ENCODE measurements around the gene FGF19. TPM values are rescaled to one million over a fixed set of nuclear protein-coding genes. Genes with fewer than 3 reads are reported as not detected.

FGF19 gene
- polyA plus RNA-seq, 1 donor from 2014 or later, result 4.6 TPM

DNA sequence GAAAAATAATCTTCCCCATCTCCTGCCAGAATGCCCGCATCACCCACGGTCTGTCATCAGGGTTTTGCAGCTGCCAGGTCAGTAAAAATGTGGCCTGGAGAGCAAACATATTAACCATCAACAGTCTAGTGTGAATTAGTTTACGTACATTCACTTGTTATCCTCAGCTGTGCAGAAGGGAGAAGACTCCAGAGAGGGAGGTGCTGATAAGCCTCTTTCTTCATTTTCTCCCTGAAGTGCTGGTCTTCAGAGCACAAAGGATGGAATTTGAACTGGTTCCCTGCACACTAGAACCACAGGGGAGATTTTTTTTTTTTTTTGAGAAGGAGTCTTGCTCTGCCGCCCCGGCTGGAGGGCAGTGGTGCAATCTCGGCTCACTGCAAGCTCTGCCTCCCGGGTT is 8.2 kb downstream of the FGF19 start:
- no peaks in the 10 kb centered on the region for H3K9me2 ChIP-seq (ENCODE audit: insufficient read depth, low read length)
- H2AFZ ChIP-seq (ENCODE audit: low read depth, low read length), result no peak overlapping the region
- TF ChIP-seq EP300 (conservative IDR thresholded peaks at IDR 0.05; ENCODE audit: poor library complexity, severe bottlenecking), result no peak
- no peak for TF ChIP-seq SMC3 (conservative IDR thresholded peaks at IDR 0.05; ENCODE audit: poor library complexity)
- H3K27me3 ChIP-seq (ENCODE audit: insufficient read depth, low read depth, low read length), result no peaks in the 10 kb centered on the region
- no peaks in the 10 kb centered on the region for H3K9me3 ChIP-seq (ENCODE audit: low read length)
- no peak overlapping the region for H3K27ac ChIP-seq (ENCODE audit: low read length)
- H3K9ac ChIP-seq (ENCODE audit: low read length), result no peak overlapping the region
- H3K4me2 ChIP-seq (ENCODE audit: low read length), result no peak overlapping the region
- H3F3A ChIP-seq (ENCODE audit: insufficient read depth, low read length, poor library complexity, severe bottlenecking), result no peaks in the 10 kb centered on the region
- no peak overlapping the region for H3K4me3 ChIP-seq (ENCODE audit: low read length)
- peaks cover 7% of the 10 kb centered on the region for H3K79me2 ChIP-seq (replicated peaks; ENCODE audit: insufficient read depth, low read length)
- H3K36me3 ChIP-seq (ENCODE audit: insufficient read depth, low read length), result no peaks in the 10 kb centered on the region
- H4K20me1 ChIP-seq (ENCODE audit: insufficient read depth), result no peaks in the 10 kb centered on the region

DNA sequence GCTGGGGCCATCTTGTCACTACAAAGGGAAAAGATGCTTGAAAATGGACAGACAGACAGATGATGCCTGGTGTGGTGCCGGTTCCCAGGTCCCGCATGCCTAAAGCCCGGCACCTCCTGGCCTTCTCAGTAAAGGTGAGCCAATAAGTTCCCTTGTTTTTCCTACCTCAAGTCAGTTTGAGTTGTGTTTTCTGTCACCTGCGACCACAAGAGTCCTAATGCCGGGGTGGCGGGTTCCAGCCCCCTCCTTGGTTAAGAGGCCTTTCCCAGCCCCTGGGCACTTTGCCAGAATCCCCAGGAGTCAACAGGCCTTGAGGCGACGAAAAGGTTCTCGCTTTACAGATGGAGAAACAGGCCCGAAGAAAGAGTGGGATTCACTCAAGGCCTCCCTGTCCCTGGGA is 9.0 kb downstream of the FGF19 start:
- no peaks in the 10 kb centered on the region for H3F3A ChIP-seq (ENCODE audit: insufficient read depth, low read length, poor library complexity, severe bottlenecking)
- H3K9me3 ChIP-seq (ENCODE audit: low read length), result no peaks in the 10 kb centered on the region
- no peak for TF ChIP-seq RAD21 (conservative IDR thresholded peaks at IDR 0.05)
- no peak overlapping the region for H3K9ac ChIP-seq (ENCODE audit: low read length)
- no peak overlapping the region for H3K4me3 ChIP-seq (ENCODE audit: low read length)
- no peaks in the 10 kb centered on the region for H3K36me3 ChIP-seq (ENCODE audit: insufficient read depth, low read length)
- H3K27ac ChIP-seq (ENCODE audit: low read length), result no peak overlapping the region
- H3K79me2 ChIP-seq (replicated peaks; ENCODE audit: insufficient read depth, low read length), result peaks cover 5% of the 10 kb centered on the region
- H3K27me3 ChIP-seq (ENCODE audit: insufficient read depth, low read depth, low read length), result no peaks in the 10 kb centered on the region
- no peak overlapping the region for H2AFZ ChIP-seq (ENCODE audit: low read depth, low read length)
- no peak overlapping the region for H3K4me2 ChIP-seq (ENCODE audit: low read length)
- no peaks in the 10 kb centered on the region for H3K9me2 ChIP-seq (ENCODE audit: insufficient read depth, low read length)
- H4K20me1 ChIP-seq (ENCODE audit: insufficient read depth), result no peaks in the 10 kb centered on the region

DNA sequence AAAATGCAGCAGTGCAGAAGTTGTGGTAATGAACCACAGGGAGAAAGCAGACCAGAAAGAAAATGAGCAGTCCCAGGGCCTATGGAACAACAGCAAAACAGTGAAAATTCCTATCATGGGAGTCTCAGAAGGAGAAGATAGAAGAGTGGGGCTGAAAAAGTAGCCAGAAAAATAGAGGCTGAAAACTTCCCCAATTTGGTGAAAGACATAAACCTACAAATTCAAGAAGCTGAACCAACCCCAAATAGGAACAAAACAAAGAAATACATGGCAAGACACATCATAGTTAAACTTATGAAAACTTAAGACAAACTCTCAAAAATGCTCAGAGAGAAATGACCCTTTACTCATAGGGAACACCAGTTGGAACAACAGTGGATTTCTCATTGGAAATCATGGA is 11.4 kb downstream of the FGF19 start:
- H3K27me3 ChIP-seq (ENCODE audit: insufficient read depth, low read depth, low read length), result no peaks in the 10 kb centered on the region
- H3K79me2 ChIP-seq (replicated peaks; ENCODE audit: insufficient read depth, low read length), result no peaks in the 10 kb centered on the region

More for the DNA sequence above, 11.4 kb downstream of the FGF19 start:
- TF ChIP-seq SMC3 (conservative IDR thresholded peaks at IDR 0.05; ENCODE audit: poor library complexity) (no peak), RAD21 (conservative IDR thresholded peaks at IDR 0.05) (no peak), MXI1 (conservative IDR thresholded peaks at IDR 0.05; ENCODE audit: poor library complexity, severe bottlenecking) (no peak), EZH2 (IDR thresholded peaks at IDR 0.05; ENCODE audit: borderline replicate concordance, insufficient read depth, low read length, poor library complexity, severe bottlenecking) (no peak), EP300 (conservative IDR thresholded peaks at IDR 0.05; ENCODE audit: poor library complexity, severe bottlenecking) (no peak), POLR2AphosphoS5 (IDR thresholded peaks at IDR 0.05) (no peak), TAF1 (IDR thresholded peaks at IDR 0.05; ENCODE audit: low read depth) (no peak)
- TF ChIP-seq, protein P1, sequence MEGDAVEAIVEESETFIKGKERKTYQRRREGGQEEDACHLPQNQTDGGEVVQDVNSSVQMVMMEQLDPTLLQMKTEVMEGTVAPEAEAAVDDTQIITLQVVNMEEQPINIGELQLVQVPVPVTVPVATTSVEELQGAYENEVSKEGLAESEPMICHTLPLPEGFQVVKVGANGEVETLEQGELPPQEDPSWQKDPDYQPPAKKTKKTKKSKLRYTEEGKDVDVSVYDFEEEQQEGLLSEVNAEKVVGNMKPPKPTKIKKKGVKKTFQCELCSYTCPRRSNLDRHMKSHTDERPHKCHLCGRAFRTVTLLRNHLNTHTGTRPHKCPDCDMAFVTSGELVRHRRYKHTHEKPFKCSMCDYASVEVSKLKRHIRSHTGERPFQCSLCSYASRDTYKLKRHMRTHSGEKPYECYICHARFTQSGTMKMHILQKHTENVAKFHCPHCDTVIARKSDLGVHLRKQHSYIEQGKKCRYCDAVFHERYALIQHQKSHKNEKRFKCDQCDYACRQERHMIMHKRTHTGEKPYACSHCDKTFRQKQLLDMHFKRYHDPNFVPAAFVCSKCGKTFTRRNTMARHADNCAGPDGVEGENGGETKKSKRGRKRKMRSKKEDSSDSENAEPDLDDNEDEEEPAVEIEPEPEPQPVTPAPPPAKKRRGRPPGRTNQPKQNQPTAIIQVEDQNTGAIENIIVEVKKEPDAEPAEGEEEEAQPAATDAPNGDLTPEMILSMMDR (IDR thresholded peaks at IDR 0.05; ENCODE audit: poor library complexity, severe bottlenecking), result no peak
- TF ChIP-seq, protein P2, sequence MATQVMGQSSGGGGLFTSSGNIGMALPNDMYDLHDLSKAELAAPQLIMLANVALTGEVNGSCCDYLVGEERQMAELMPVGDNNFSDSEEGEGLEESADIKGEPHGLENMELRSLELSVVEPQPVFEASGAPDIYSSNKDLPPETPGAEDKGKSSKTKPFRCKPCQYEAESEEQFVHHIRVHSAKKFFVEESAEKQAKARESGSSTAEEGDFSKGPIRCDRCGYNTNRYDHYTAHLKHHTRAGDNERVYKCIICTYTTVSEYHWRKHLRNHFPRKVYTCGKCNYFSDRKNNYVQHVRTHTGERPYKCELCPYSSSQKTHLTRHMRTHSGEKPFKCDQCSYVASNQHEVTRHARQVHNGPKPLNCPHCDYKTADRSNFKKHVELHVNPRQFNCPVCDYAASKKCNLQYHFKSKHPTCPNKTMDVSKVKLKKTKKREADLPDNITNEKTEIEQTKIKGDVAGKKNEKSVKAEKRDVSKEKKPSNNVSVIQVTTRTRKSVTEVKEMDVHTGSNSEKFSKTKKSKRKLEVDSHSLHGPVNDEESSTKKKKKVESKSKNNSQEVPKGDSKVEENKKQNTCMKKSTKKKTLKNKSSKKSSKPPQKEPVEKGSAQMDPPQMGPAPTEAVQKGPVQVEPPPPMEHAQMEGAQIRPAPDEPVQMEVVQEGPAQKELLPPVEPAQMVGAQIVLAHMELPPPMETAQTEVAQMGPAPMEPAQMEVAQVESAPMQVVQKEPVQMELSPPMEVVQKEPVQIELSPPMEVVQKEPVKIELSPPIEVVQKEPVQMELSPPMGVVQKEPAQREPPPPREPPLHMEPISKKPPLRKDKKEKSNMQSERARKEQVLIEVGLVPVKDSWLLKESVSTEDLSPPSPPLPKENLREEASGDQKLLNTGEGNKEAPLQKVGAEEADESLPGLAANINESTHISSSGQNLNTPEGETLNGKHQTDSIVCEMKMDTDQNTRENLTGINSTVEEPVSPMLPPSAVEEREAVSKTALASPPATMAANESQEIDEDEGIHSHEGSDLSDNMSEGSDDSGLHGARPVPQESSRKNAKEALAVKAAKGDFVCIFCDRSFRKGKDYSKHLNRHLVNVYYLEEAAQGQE (IDR thresholded peaks at IDR 0.05; ENCODE audit: borderline replicate concordance), result no peak
- Histone ChIP-seq H2AFZ (ENCODE audit: low read depth, low read length) (no peak overlapping the region), H3K9me2 (ENCODE audit: insufficient read depth, low read length) (no peaks in the 10 kb centered on the region), H3K36me3 (ENCODE audit: insufficient read depth, low read length) (no peaks in the 10 kb centered on the region), H3K27ac (ENCODE audit: low read length) (no peak overlapping the region), H3K4me3 (ENCODE audit: low read length) (no peak overlapping the region), H3K4me2 (ENCODE audit: low read length) (no peak overlapping the region), H4K20me1 (ENCODE audit: insufficient read depth) (no peaks in the 10 kb centered on the region), H3K9ac (ENCODE audit: low read length) (no peak overlapping the region), H3K9me3 (ENCODE audit: low read length) (no peaks in the 10 kb centered on the region), H3F3A (ENCODE audit: insufficient read depth, low read length, poor library complexity, severe bottlenecking) (no peaks in the 10 kb centered on the region)
